HEK293T (cell line): Measurements from ENCODE around the gene RHOB.

Experiments
- ARNT ChIP-seq: fragments of 450-650 bp; IDR thresholded peaks from 2 replicates; pipeline ENCODE4 v1.6.1; 2017; ENCODE audit warnings: mild to moderate bottlenecking
- BHLHE40 ChIP-seq: fragments of 450-650 bp; IDR thresholded peaks from 2 replicates; pipeline ENCODE4 v1.6.1; 2016; ENCODE audit warnings: mild to moderate bottlenecking, moderate library complexity, borderline replicate concordance
- CTBP1 ChIP-seq: fragments of 450-650 bp; IDR thresholded peaks from 2 replicates; pipeline ENCODE4 v1.6.1; 2016; ENCODE audit warnings: borderline replicate concordance
- ELF4 ChIP-seq: fragments of 450-650 bp; IDR thresholded peaks from 2 replicates; pipeline ENCODE4 v1.6.1; 2017; ENCODE audit warnings: antibody characterized with exemption
- FOXA1 ChIP-seq: fragments of 450-650 bp; IDR thresholded peaks from 2 replicates; pipeline ENCODE4 v1.6.1; 2016; ENCODE audit warnings: mild to moderate bottlenecking
- FOXK2 ChIP-seq: fragments of 450-650 bp; IDR thresholded peaks from 2 replicates; pipeline ENCODE4 v1.6.1; 2016; ENCODE audit warnings: mild to moderate bottlenecking
- FOXM1 ChIP-seq: fragments of 450-650 bp; IDR thresholded peaks from 2 replicates; pipeline ENCODE4 v1.6.1; 2017; ENCODE audit warnings: mild to moderate bottlenecking, borderline replicate concordance
- L3MBTL2 ChIP-seq: fragments of 450-650 bp; conservative IDR thresholded peaks from 2 replicates; pipeline ENCODE4 v1.6.1; 2016; ENCODE audit warnings: mild to moderate bottlenecking
- NFRKB ChIP-seq: fragments of 450-650 bp; IDR thresholded peaks from 2 replicates; pipeline ENCODE4 v1.6.1; 2016; ENCODE audit warnings: mild to moderate bottlenecking, moderate library complexity
- SP1 ChIP-seq: fragments of 450-650 bp; IDR thresholded peaks from 2 replicates; pipeline ENCODE4 v1.6.1; 2017
- SUZ12 ChIP-seq: fragments of 450-650 bp; IDR thresholded peaks from 2 replicates; pipeline ENCODE4 v1.6.1; 2016; ENCODE audit warnings: mild to moderate bottlenecking
- TARDBP ChIP-seq: fragments of 450-650 bp; IDR thresholded peaks from 2 replicates; pipeline ENCODE4 v1.6.1; 2016
- ZNF384 ChIP-seq: fragments of 450-650 bp; IDR thresholded peaks from 2 replicates; pipeline ENCODE4 v1.6.1; 2016

DNA sequence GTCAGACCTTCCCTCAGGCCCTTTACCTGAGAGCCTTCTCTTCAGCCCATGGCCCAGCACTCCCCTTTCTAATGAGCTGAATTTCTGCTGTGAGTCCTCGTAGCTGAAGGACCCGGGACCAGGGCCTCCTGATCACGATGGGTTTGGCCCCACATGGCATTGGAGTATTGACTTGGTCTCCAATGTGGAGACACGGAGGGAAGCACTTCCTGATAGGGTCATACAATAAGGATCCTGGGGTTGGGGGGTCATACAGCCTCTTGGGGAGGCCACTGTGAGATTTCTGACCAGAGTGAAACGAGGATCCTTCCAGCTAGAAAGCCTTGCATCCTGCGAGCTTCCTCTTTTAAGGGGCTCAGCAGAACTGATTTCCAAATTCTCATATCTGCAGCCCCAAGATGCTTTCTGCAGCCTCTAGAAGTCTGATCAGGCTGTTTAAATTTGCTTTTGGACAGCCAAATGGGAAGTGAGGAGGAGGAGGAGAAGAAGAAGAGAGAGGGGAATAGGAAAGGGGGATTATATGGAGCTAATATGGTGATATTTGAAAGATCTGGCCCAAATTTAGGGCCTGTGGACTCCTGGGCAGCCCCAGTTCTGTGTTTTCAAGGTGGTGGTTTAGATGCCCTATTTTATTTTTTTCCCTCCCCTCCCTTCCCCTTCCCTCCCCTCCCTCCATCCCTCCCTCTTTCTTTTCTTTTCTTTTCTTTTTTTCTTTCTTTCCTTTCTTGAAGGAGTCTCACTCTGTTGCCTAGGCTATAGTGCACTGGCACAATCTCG, 38.9 kb downstream of the RHOB start:
- TF ChIP-seq BHLHE40 (no peak), FOXM1 (no peak), ELF4 (no peak), CTBP1 (no peak), NFRKB (no peak), FOXA1 (no peak), SUZ12 (no peak), ZNF384 (no peak), FOXK2 (no peak), SP1 (no peak), TARDBP (no peak), L3MBTL2 (no peak), ARNT (no peak)
